KOPT-K1 (cell line): Measurements from ENCODE around the gene TFF1.

Experiments used
- H3K27ac ChIP-seq: fragments of 200-600 bp; sonication (generic); 2 replicates; pipeline ENCODE4 v1.5.1; 2016; ENCODE audit warnings: antibody characterized with exemption, mild to moderate bottlenecking, low read depth, low read length; ENCODE audit not compliant: poor library complexity, severe bottlenecking
- H3K36me3 ChIP-seq: fragments of 200-600 bp; sonication (generic); 2 replicates; pipeline ENCODE4 v1.5.1; 2017; ENCODE audit warnings: antibody characterized with exemption, mild to moderate bottlenecking, low read length, moderate library complexity; ENCODE audit not compliant: insufficient read depth
- H3K9me3 ChIP-seq: fragments of 200-600 bp; sonication (generic); 2 replicates; pipeline ENCODE4 v1.5.1; 2017; ENCODE audit warnings: antibody characterized with exemption, low read length, mild to moderate bottlenecking; ENCODE audit not compliant: insufficient read depth, poor library complexity, severe bottlenecking

The TFF1 gene

DNA sequence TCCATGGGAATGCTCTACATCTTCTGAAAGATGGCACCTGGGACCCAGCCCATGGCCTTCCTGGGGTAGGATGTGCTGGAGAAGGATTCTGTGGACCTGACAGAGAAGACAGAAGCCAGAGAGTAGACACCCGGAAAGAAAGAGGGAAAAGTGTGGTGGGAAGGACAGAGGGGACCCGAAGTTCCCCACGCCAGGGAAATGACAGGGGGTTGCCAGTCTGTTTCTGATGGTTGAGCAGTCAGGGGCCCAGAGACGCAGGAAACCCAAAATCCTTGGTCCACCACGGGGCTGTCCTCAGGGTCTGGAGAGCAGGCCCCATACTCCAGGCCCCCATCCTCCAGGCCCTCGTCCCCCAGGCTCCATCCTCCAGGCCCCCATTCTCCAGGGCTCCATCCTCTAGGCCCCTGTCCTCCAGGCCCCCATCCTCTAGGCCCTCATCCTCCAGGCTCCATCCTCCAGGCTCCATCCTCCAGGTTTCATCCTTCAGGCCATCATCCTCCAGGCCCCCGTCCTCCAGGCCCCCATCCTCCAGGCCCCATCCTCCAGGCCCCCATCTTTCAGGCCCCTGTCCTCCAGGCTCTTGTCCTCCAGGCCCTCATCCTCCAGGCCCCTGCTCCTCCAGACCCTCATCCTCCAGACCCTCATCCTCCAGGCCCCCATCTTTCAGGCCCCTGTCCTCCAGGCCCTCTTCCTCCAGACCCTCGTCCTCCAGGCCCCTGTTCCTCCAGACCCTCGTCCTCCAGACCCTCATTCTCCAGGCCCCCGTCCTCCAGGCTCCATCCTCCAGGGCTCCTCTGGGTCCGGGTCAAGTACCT lies 14.5 kb downstream of the TFF1 start:
- Histone ChIP-seq H3K36me3 (no peaks in the 10 kb centered on the region), H3K27ac (no peak overlapping the region)

GRCh38 chr21:42350927-42351426 lies 15.4 kb downstream of the TFF1 start, which contains the start of gene TFF2:
TFF2 (minus strand) TSS chr21:42350994; CDS start chr21:42350957, 37 bp downstream.
- Histone ChIP-seq H3K27ac (no peak within 1 kb of the TSS), H3K36me3 (no peaks in the 10 kb centered on the region), H3K9me3 (no peaks in the 10 kb centered on the region)

More for the DNA sequence above, 14.5 kb downstream of the TFF1 start:
- no peaks in the 10 kb centered on the region for H3K9me3 ChIP-seq

- Histone ChIP-seq H3K27ac (no peak overlapping the region), H3K9me3 (no peaks in the 10 kb centered on the region), H3K36me3 (no peaks in the 10 kb centered on the region)
Measured at GRCh38 chr21:42350318-42350910, 15.9 kb downstream of the TFF1 start.

DNA sequence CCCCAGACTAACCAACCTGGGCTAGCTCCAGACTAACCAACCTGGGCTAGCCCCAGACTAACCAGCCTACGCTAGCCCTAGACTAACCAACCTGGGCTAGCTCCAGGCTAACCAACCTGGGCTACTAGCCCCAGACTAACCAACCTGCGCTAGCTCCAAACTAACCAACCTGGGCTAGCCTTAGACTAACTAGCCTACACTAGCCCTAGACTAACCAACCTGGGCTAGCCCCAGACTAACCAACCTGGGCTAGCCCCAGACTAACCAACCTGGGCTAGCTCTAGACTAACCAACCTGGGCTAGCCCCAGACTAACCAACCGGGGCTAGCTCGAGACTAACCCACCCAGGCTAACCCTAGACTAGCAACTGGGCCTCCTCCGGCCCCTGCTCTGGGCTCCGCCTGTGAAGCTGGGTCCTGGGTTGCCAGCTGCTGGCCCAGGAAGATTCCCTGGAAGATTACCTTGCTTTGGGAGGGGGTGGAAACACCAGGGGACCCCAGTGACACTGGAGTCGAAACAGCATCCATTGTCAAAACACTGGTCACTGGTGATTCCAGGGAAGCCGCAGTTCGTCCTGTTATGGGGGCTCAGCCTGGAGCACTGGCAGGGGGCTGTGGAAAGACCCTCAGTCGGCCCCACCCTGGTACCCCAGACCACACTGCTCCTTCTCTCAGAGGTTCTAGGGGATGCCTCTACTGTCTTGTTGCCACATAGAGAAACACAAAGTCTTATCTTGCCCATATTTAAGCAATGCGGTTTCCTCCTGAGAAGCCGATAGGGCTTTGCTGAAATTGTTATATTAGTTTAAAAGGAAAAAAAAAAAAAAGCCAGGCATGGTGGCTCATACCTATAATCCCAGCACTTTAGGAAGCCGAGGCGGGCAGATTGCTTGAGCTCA lies 16.7 kb downstream of the TFF1 start:
- Histone ChIP-seq H3K36me3 (no peaks in the 10 kb centered on the region), H3K27ac (no peak overlapping the region)

GRCh38 chr21:42348762-42349161 lies 17.6 kb downstream of the TFF1 start:
- no peak overlapping the region for H3K27ac ChIP-seq
- H3K9me3 ChIP-seq: no peaks in the 10 kb centered on the region
- H3K36me3 ChIP-seq: no peaks in the 10 kb centered on the region

More for the DNA sequence above, 16.7 kb downstream of the TFF1 start:
- H3K9me3 ChIP-seq: no peaks in the 10 kb centered on the region

GRCh38 chr21:42347601-42348327 lies 18.6 kb downstream of the TFF1 start:
- Histone ChIP-seq H3K9me3 (no peaks in the 10 kb centered on the region), H3K27ac (no peak overlapping the region), H3K36me3 (no peaks in the 10 kb centered on the region)

DNA sequence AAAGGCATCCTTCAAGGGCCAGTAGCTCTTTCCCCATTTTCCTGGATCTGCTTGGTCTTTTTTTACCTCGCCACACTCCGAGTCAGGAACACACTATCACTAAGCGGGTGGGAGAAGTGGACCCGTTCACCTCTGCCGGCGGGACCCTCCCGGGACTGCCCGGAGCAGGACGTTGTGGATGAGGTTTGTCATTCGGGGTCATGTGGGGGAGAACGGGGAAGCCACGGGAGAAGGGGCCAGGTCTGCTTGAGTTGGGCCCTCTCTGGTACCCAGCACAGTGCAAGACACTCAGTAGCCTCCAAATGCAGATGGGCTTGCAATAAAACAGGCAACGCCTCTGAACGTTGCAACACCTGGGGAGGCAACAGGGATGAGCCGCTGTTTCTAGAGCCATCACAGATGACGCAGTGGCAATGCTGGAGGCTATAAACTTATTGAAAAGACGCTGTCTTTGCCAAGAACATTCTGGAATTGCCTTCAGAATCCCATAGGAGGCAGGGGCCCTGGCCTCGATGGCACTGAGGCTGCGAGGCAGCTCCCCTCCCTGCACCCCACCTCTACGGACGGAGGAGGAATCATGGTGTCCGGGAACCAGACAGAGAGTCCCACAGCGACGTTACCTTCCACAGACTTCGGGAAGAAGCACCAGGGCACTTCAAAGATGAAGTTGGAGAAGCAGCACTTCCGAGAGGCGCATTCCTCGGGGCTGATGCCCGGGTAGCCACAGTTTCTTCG lies 19.3 kb downstream of the TFF1 start:
- Histone ChIP-seq H3K36me3 (no peaks in the 10 kb centered on the region), H3K9me3 (no peaks in the 10 kb centered on the region), H3K27ac (no peak overlapping the region)

DNA sequence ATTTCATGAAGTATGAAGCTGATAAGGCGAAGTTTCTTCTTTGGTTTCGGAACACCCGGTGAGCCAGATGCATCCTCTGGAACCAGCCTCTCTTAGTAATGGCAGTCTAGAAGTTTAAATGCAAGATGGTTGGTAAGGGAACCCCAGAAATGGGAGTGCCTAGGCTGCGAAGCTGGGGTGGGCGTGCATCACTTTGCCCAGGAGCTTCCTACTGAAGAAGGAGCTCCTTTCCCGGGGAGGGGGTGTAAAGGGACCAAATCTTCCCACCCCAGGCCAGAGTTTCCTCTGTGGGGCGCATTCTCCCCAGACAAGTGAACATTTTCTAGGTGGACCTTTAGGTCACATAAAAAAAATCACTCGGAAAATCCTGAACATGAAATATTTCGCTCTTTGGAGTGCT lies 19.9 kb downstream of the TFF1 start:
- H3K9me3 ChIP-seq: no peaks in the 10 kb centered on the region
- no peak overlapping the region for H3K27ac ChIP-seq
- no peaks in the 10 kb centered on the region for H3K36me3 ChIP-seq

DNA sequence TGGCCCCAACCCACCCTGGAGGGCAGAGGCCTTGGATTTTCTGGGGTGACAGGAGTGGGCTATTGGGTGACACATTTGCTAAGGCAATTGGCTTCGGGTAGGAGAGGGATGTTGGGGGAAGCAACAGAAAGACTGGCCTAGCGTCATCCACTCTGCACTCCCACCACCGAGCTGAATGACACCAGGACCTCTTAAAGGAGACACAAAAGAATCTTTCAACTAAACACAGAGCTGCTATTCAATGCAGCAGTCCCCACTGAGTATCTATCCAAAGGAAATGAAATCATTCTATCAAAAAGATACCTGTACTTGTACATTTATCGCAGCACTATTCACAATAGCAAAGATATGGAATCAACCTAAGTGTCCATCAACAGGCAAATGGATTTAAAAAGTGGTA lies 21.7 kb downstream of the TFF1 start:
- Histone ChIP-seq H3K36me3 (no peaks in the 10 kb centered on the region), H3K27ac (no peak overlapping the region), H3K9me3 (no peaks in the 10 kb centered on the region)

GRCh38 chr21:42343963-42344510 lies 22.3 kb downstream of the TFF1 start:
- Histone ChIP-seq H3K9me3 (no peaks in the 10 kb centered on the region), H3K36me3 (no peaks in the 10 kb centered on the region), H3K27ac (no peak overlapping the region)

DNA sequence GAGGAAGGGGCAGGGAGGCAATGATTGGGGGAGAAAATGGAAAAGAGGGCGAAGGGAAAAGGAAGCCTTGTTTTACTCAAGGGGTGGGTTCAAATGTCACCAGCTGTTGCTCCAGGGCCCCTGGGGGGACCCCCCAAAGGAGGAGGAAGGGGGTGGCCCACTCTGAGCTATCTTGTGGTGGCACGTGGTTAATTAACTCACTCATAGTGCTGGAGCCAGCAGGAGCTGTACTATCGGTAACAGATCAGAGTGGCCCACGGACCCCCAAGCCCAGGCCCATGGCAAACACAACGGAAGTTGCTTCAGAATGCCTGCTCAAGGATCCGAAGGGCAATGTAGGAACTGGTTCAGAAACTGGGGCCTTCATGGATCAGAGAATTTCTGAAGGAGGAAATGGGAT lies 22.8 kb downstream of the TFF1 start:
- H3K36me3 ChIP-seq: no peaks in the 10 kb centered on the region
- no peak overlapping the region for H3K27ac ChIP-seq
- no peaks in the 10 kb centered on the region for H3K9me3 ChIP-seq

DNA sequence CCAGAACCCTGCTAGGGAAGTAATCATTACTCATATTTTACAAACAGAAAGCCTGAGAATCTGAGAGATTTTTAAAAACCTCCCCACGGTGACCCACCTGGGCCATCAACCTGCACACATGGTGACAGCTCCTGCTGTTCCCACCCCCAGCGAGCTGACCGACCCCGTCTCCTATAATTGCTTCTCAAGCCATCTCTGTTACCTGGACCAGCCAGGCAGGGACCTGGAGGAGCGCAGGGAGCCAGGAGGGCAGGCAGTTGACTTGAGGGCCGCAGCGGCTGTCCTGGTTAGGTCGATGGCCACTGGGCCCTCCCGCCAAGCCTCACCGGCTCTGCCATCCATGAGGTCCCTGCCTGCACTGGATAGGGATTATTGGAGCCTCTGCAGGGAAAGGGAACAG lies 23.2 kb downstream of the TFF1 start:
- H3K36me3 ChIP-seq: no peaks in the 10 kb centered on the region
- H3K27ac ChIP-seq: no peak overlapping the region
- H3K9me3 ChIP-seq: no peaks in the 10 kb centered on the region

DNA sequence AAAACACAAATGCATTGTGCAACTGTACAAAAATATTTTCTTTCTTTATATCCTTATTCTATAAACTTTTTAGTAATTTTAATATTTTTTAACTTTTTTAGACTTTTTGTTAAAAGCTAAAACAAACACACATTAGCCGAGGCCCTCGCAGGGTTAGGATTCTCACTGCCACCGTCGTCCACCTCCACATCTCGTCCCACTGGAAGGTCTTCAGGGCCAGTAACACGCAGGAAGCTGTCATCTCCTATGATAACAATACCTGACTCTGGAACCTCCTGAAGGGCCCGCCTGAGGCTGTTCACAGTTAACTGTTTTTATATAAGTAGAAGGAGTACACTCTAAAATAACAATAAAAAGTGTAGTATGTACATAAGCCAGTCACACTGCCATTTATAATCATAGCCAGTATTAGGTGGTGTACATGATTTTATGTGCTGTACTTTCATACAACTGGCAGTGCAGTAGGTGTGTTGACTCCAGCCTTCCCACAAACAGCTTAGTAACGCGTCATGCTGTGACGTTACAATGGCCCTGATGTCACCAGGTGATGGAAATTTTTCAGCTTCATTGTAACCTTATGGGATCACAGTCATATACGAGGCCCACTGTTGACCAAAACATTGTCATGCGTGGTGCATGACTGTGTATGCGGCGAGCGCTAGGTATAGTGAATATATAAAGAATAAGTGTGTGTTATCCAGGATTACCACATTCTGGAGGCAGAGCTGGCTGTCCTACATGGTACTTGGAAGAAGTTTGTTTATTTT lies 24.4 kb downstream of the TFF1 start:
- Histone ChIP-seq H3K36me3 (no peaks in the 10 kb centered on the region), H3K27ac (no peak overlapping the region), H3K9me3 (no peaks in the 10 kb centered on the region)
